Tibial artery (tissue), 4 donors: ENCODE results near the gene HVCN1.

ENCODE experiments used
- DNase-seq, 2 donors: peaks; one replicate each; pipeline ENCODE4 v3.0.0-alpha.2; 2019
- H3K27ac ChIP-seq, 2 donors: fragments of 200-600 bp; sonication (generic) in 1 of 2; 1 replicate in 1 of 2; 2 replicates in 1 of 2; pipeline ENCODE4 v1.5.1; 2018 to 2019; ENCODE audit warnings: mild to moderate bottlenecking in 1 of 2
- H3K27me3 ChIP-seq, 2 donors: fragments of 200-600 bp; sonication (generic) in 1 of 2; one replicate each; pipeline versions ENCODE4 v1.5.1 to v1.6.0; 2016 to 2019
- H3K36me3 ChIP-seq, 3 donors: fragments of 200-600 bp; sonication (generic) in 2 of 3; one replicate each; pipeline ENCODE4 v1.5.1; 2016 to 2019; ENCODE audit warnings: mild to moderate bottlenecking in 2 of 3
- H3K4me1 ChIP-seq, 4 donors: fragments of 200-600 bp; sonication (generic) in 2 of 4; 1 replicate in 3 of 4; 2 replicates in 1 of 4; pipeline ENCODE4 v1.5.1; 2016 to 2019
- H3K4me3 ChIP-seq, 2 donors: fragments of 200-600 bp; sonication (generic) in 1 of 2; 1 replicate in 1 of 2; 2 replicates in 1 of 2; pipeline ENCODE4 v1.5.1; 2018 to 2019; ENCODE audit warnings: mild to moderate bottlenecking in 2 of 2
- H3K9me3 ChIP-seq, 3 donors: fragments of 200-600 bp; sonication (generic) in 1 of 3; one replicate each; pipeline ENCODE4 v1.5.1; 2016 to 2019
- intact Hi-C: fragments of 100-400 bp; cut with DNase I; formaldehyde crosslinking; loops from one replicate; pipeline ENCODE4 v1.15.0; 2023; ENCODE audit warnings: low total_unique reads
- TF ChIP-seq, protein P1 (sequence below), 2 experiments: fragments of 200-600 bp in 1 of 2; fragments of 450-650 bp in 1 of 2; IDR thresholded peaks; one replicate each; pipeline ENCODE4 v1.5.1; 2017 to 2019; ENCODE audit warnings: antibody characterized with exemption in 2 of 2, mild to moderate bottlenecking in 1 of 2, moderate library complexity in 1 of 2

Gene HVCN1

DNA sequence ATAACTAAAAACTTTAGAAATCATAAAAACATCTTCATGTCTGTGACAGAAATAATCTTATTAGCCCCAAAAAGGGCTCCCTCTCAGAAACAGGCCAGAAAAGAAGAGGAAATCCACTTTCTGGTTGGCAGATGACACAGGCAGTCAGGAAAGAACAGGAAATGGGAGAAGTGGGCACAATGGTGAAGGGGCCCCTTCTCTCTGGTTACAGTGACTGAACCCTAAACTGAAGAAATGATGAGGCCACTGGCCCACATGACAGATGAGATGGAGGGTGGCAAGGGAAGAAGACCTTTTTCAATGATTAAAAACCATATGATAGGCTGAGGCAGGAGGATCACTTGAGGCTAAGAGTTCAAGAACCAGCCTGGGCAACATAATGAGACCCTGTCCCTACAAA lies 53.9 kb downstream of the HVCN1 start:
- H3K27ac ChIP-seq, result no peak overlapping the region
- peaks cover 0 to 49% (median 8%) of the 10 kb centered on the region in 3 donors for H3K36me3 ChIP-seq
- no peaks in the 10 kb centered on the region for H3K27me3 ChIP-seq
- intact Hi-C loops, result no loop called here
- no peak overlapping the region for H3K4me3 ChIP-seq
- DNase-seq, result peak in 1 of 2 donors; percentile 9
- no peaks in the 10 kb centered on the region for H3K9me3 ChIP-seq
- TF ChIP-seq, protein P1, sequence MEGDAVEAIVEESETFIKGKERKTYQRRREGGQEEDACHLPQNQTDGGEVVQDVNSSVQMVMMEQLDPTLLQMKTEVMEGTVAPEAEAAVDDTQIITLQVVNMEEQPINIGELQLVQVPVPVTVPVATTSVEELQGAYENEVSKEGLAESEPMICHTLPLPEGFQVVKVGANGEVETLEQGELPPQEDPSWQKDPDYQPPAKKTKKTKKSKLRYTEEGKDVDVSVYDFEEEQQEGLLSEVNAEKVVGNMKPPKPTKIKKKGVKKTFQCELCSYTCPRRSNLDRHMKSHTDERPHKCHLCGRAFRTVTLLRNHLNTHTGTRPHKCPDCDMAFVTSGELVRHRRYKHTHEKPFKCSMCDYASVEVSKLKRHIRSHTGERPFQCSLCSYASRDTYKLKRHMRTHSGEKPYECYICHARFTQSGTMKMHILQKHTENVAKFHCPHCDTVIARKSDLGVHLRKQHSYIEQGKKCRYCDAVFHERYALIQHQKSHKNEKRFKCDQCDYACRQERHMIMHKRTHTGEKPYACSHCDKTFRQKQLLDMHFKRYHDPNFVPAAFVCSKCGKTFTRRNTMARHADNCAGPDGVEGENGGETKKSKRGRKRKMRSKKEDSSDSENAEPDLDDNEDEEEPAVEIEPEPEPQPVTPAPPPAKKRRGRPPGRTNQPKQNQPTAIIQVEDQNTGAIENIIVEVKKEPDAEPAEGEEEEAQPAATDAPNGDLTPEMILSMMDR (IDR thresholded peaks at IDR 0.05), result no peak
- peaks cover 0 to 12% (median 4%) of the 10 kb centered on the region in 4 donors for H3K4me1 ChIP-seq

DNA sequence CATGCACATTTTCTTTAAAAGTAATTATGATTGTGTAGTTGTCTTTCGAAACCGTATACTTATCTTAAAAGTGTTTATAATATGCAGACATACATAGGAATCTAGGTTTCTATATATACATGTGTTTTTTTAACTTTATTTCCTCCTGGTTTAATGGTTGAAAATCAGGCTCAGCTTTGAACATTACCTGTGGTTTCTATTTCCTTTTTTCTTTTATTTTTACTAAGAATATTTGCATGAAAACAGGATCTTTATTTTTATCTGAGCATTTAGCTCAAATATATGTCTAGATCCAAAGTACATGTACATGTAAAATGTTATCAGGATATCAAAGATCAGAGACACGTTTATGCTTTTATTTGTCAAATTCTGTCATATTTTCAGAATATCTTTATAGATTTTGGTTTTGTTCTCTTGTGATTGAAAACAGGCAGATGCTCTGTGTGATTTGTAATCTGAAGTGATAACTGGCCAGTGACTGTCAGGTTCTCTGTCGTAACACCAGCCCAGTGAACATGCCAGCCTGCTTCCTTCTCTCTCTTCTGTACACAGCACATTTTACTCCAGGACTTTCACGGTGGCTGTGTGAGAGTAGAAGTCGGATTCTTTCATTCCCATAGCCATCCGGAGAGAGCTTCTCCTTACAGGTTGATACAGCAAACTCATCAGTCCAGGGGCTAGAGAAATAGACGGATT lies 61.3 kb downstream of the HVCN1 start:
- H3K4me3 ChIP-seq, result no peak overlapping the region
- intact Hi-C loops, result no loop called here
- no peaks in the 10 kb centered on the region for H3K27me3 ChIP-seq
- H3K36me3 ChIP-seq, result peaks cover 9 to 71% (median 20%) of the 10 kb centered on the region in 3 donors
- H3K9me3 ChIP-seq, result no peaks in the 10 kb centered on the region
- TF ChIP-seq, protein P1 (IDR thresholded peaks at IDR 0.05), result no peak
- DNase-seq, result no peak
- H3K4me1 ChIP-seq, result no peaks in the 10 kb centered on the region
- H3K27ac ChIP-seq, result no peak overlapping the region

DNA sequence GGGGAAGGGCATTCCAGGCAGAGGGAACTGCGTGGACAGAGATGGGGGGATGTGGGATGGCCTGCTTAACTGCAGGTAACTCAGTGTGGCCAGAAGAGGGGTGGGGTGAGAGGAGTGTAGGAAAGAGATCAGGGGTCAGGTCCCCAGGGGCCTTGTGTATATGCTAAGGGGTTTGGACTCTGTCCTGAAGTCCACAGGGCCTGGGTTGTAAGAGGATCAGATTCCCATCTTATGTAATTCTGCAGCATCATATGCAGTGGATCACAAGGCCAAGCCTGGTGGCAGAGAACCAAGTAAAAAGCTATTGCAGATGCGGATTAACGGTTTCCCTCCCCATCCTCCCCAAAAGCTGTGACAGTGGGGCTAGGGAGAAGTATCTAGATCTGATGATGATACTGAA lies 66.3 kb downstream of the HVCN1 start:
- H3K36me3 ChIP-seq, result peaks cover 0 to 48% (median 5%) of the 10 kb centered on the region in 3 donors
- TF ChIP-seq, protein P1 (IDR thresholded peaks at IDR 0.05), result no peak
- intact Hi-C loops, result no loop called here
- H3K4me3 ChIP-seq, result no peak overlapping the region
- DNase-seq, result no peak
- no peaks in the 10 kb centered on the region for H3K9me3 ChIP-seq
- no peaks in the 10 kb centered on the region for H3K27me3 ChIP-seq
- H3K27ac ChIP-seq, result no peak overlapping the region
- no peaks in the 10 kb centered on the region for H3K4me1 ChIP-seq

DNA sequence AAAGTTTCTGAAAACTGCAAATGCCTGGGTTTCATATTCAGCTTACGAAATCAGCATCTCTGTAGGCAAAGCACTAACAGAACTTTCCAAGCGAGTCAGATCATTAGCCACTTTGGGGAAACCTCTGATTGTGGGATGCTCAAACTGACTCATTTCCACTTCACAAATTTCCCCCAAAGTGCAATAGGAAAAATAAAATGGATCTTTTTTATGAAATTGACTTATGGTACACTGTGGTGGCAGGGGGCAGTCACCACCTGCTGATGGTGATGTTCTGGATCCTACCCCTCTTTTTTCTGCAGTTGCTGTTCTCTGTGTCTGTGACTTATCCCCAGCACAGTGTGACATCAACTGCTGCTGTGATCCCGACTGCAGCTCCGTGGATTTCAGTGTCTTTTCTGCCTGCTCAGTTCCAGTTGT lies 69.4 kb downstream of the HVCN1 start:
- Histone ChIP-seq H3K27me3 (no peaks in the 10 kb centered on the region), H3K4me3 (no peak overlapping the region), H3K27ac (no peak overlapping the region), H3K4me1 (peaks cover 0 to 8% (median 3%) of the 10 kb centered on the region in 4 donors), H3K36me3 (peaks cover 0 to 43% (median 0%) of the 10 kb centered on the region in 3 donors), H3K9me3 (no peaks in the 10 kb centered on the region)
- TF ChIP-seq, protein P1 (IDR thresholded peaks at IDR 0.05), result no peak
- intact Hi-C loops, result loop anchor here (10.0 kb wide), 1 partner anchor 265 kb away; no protein-coding TSS in a partner anchor
- no peak for DNase-seq

DNA sequence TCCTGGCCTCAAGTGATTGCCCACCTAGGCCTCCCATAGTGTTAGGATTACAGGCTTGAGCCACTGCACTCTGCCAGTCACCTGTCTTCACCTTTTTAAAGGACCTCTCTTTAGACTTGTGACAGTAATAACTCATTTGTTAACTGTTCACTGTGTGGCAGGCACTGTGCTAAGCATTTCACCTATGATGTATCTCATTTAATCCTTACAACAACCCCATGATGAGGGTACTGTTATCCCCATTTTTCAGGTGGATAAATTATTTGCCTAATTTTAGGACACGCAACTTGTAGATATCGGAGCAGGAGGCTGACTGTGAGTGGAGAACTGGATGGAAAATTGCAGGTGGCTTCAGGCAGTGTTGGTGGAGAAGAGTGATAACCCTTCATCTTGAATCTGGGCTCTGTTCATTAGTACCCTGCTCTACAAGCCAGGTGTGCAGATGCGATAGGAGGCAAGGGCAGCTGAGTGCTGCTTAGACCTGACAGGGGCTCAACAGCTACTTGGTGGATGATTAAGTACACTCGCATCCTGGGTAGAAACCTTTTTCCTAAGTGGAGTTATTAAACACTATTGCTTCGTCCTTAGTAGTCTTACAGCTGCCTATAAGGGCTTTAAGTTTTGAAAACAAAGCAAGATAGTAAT lies 72.3 kb downstream of the HVCN1 start:
- Histone ChIP-seq H3K36me3 (peaks cover 0 to 22% (median 0%) of the 10 kb centered on the region in 3 donors), H3K27ac (no peak overlapping the region), H3K27me3 (no peaks in the 10 kb centered on the region), H3K4me1 (peaks cover 0 to 16% (median 7%) of the 10 kb centered on the region in 4 donors), H3K4me3 (no peak overlapping the region), H3K9me3 (no peaks in the 10 kb centered on the region)
- TF ChIP-seq, protein P1 (IDR thresholded peaks at IDR 0.05), result no peak
- intact Hi-C loops, result loop anchor here (10.0 kb wide), 1 partner anchor 268 kb away; no protein-coding TSS in a partner anchor
- no peak for DNase-seq
